HG03066 (cell line): ENCODE measurements around the gene ACTR8.
A peak's percentile ranks its signal among the peaks of the same experiment; 100 is the strongest.

Experiments used
- ATAC-seq: cut with Tn5 transposase; IDR thresholded peaks from one replicate; pipeline ENCODE4 v1.9.1; 2021; ENCODE audit warnings: low read depth; ENCODE audit not compliant: unreplicated experiment

ACTR8 gene

GRCh38 chr3:53836084-53836872 lies 45.7 kb downstream of the ACTR8 start:
- no peak for ATAC-seq

- ATAC-seq, result no peak
These were observed 46.7 kb downstream of the ACTR8 start for GRCh38 chr3:53835257-53835656.

DNA sequence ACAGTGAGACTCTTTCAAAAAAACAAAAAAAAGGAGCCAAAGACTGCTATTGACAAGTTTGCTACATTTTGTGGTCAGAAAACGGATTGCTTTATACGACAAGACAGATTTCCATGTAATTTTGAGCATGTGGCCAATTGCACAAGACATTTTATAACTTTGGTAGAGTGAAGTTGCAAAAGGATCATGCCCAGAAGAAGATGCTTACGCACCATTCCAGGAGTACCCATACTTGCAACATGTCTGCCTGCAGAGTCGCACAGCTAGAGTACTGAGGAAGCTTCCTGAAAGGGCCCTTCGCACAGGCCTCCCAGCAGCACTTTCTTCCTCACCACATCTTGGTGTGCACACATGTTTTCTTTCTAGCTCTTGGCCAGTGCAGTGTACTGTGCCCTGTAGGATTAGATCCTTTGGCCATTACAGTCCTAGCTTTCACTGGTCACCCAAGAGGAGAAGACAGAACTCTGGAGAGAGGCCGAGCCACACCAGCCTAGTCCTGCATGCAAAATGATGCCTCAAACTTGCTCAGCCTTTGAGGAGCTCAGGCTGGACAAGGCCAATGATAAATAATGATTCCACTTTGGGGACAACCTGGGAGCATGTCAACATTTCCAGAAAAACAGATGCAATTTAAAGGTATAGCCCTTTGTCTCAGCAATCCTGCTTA lies 47.4 kb downstream of the ACTR8 start:
- no peak for ATAC-seq

DNA sequence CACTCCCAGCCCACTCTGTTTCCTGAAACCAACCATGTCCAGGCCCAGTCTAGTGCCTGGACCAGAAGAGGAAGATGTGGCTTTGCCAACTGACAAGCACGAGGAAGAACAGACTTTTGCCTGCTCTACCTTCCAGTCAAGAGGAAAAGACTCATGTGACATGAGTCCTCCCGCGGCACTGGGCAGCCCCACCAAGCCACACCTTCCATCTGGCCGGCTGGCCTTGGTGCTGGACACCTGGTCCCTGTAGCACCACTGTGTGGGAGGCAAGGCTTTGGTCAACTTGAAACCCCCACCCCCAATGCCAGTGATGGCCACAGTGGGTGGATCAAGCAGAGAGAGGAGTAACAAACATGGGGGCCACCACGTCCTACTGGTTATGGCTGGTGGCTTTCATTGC lies 48.3 kb downstream of the ACTR8 start:
- ATAC-seq, result no peak

- no peak for ATAC-seq
These were observed 48.8 kb downstream of the ACTR8 start for GRCh38 chr3:53833053-53833645.

DNA sequence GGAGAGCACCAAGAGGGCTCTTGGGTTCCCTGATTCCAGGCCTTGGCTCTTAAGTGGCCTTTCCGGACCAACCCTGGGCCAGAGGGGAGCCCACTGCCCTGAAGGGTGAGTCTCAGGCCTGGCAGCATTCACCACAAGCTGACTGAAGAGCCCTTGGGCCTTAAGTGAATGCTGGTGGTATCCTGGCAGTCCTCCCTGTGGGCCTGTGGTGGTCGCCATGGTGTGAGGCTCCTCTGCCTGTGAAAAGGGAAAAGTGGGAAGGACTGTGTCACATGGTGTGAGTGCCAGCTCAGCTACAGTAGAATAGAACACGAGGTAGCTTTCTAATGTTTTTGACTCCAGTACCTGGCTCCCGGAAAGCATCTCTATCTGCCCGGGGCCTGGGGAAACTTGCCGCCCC lies 51.0 kb downstream of the ACTR8 start:
- ATAC-seq, result no peak

GRCh38 chr3:53829605-53830004 lies 52.3 kb downstream of the ACTR8 start:
- no peak for ATAC-seq

DNA sequence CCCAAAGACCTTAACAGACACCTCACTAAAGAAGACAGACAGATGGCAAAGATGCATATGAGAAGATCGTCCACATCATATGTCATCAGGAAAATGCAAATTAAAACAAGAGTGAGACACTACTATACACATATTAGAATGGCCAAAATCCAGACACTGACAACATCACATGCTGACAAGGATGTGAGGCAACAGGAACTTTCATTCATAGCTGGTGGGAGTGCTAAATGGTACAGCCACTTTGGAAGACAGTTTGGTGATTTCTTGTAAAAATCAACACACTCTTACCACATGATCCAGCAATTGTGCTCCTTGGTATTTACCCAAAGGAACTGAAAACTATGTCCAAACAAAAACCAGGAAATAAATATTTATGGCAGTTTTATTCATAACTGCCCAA lies 53.4 kb downstream of the ACTR8 start:
- ATAC-seq, result no peak

DNA sequence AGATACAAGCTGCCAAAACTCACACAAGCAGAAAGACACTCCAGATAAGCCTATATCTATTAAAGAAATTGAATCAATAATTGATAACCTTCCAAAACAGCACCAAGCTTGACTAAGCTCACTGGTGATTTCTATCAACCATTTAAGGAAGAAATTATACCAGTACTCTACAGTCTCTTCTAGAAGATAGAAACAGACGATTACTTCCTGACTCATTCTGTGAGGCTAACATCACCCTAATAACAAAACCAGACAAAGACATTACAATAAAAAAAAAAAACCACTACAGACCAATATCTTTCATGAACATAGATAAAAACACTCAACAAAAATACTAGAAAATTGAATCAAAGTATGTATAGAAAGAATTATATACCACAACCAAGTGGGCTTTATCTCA lies 55.9 kb downstream of the ACTR8 start:
- ATAC-seq, result no peak

DNA sequence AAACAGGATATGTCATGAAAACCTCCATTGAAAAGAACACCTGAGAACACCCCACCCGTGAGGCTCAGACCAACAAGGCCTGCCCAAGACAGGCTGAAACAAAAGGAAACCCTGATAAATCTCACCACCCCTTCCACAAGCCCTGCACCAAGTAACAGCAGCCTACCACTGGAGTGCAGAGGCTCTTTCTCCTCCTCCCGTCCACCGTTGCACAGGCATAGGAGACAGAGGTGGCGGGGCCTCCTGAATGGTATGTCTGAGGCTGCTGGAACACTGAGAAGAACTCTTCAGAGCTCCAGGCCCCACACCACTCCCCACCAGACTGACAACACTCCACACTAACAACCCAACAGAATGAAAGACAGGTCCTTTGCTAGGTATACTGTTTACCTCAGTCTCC lies 57.2 kb downstream of the ACTR8 start:
- no peak for ATAC-seq

DNA sequence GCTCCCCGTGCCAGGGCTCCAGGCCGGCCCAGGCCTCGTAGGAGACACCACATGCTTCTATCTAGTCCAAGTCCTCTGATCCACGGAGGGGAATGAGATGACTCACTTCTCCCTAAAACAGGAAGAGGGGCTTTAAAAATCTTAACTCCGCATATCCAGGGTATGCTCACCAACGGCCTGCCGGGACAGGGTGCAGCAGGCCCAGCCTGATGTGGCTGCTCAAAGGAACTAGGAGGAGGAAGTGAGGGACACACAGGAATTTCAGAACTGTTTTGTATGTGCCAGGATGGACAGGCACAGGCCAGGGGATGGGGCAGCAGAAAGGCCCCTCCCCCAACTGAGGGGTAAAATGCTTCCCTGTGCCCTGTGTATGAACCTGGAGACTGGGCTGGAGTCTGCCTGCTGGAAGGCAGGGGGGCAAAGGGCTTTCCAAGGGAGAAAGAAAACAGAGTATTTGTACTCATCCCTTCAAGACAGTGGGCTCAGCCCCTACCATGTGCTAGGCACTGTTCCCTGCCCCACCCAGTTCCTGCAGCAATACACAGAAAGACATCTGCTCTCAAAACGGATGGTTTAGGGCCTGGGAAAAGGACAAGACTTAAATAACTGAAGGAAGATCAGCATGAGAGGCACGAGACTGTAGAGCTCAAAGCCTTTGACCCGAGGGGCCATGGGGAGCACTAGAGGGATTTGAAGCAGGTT lies 57.8 kb downstream of the ACTR8 start:
- no peak for ATAC-seq

- no peak for ATAC-seq
These were observed 58.7 kb downstream of the ACTR8 start for GRCh38 chr3:53823026-53823955.

DNA sequence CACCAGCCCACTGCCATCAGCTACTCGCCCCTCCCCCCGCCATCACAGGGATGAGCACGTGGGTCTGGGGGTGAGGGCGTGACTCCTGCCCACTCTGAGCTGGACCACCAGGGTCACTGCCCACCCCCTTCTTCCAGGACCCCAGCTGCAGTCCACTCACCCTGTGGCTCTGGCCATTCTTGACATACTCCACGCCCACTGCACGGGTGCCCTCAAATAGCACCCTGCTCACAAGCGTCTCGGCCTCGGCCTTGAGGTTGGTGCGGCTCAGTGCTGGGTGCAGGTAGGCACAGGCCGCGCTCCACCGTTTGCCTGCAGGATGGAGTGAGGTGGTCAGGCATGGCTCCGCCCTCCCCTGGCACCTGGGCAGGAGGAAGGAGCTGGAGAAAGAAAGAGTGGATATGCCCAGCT lies 59.6 kb downstream of the ACTR8 start:
- ATAC-seq, result no peak

- peak; percentile 77 for ATAC-seq
These were observed 60.3 kb downstream of the ACTR8 start for GRCh38 chr3:53821631-53822121.

DNA sequence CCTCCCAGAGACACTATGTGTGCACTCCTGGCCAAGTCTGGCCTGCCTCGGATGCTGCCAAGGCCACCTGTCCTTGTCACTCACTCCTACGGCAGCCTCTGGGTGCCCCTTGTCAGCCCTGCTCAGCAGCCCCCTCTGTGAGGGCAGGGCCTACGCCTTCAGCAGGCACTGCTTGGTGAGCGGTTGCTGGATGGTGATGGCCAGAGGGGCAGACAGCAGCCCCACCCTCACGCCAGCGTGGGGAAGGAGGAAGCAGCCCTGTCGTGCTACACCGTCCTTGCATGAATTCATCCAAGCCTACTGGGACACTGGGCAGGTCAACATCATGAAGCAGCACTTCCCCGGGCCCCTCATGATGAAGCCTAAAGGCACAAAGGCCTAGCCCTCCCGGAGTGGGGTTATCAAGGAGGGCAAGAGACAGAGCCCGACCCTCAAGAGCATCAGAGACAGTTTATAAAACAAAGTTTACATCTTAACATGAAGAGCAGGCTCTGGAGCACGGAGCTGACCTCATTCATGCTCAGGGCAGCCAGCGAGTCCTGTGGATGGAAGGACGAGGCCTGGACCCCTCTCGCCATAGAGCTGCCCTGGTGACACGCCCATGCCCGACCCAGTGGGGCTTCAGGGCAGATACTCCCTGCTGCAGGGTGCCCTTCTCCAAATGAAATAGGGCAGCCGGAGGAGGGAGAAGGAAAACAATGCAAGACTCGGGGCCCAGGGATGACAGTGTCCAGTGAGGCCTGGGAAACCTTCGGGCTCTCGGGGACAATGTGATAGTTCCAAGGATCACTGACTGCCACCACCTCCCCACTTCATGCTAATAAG lies 61.0 kb downstream of the ACTR8 start:
- no peak for ATAC-seq

- no peak for ATAC-seq
These were observed 61.9 kb downstream of the ACTR8 start for GRCh38 chr3:53820084-53820483.

DNA sequence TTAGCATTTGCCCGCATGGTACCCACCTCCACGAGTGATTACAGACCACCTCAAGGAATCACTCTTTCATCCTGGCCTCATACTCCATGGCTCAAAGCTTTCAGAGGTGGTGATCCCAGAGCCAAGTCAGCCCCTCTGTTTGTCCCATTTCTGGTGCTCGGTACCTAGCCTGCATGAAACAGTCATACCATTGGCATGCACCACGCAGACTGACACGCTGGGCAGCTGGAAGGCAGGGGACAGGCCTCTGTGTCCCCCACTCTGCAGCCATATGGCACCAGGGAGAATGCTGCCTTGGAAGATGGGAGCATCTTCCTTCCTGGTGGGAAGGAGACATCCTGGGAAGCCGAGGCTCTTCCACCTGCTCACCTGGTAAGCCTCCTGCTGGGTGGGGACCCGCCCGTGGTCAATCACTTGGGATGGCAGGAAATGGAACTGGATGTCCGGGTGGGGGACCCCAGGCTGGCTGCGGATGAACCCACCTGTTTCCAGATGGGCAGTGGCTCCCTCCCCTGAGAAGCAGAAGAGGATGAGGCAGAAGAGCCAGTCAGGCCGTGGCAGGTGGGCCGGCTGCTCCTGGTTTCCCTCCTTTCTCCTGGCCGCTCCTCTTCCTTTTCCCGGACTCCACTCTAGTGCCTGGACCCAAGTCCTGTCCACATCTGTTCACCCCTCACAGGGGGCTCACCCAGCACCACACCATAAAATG lies 62.6 kb downstream of the ACTR8 start:
- ATAC-seq, result no peak
